Kidney (tissue), 14 donors: ENCODE results near the gene NT5DC1. TPM values are rescaled to one million over a fixed set of nuclear protein-coding genes. Genes with fewer than 3 reads are reported as not detected.

Experiments used
- DNase-seq, 5 donors: peaks; one replicate each; pipeline ENCODE4 v3.0.0-alpha.2; 2013 to 2020
- FAIRE-seq: peaks from 2 replicates; lab custom pipeline; 2012; peaks lifted over from hg19 to GRCh38; lab: Jason Lieb, UNC
- H3K27ac ChIP-seq, 2 donors: one replicate each; pipeline ENCODE4 v1.7.0; 2013; ENCODE audit warnings: low read depth in 2 of 2, low read length in 2 of 2, inconsistent platforms in 1 of 2
- H3K27me3 ChIP-seq: one replicate; pipeline ENCODE4 v1.7.1; 2013; ENCODE audit warnings: low read length, inconsistent platforms; ENCODE audit not compliant: control insufficient read depth, insufficient read depth
- H3K36me3 ChIP-seq, 3 donors: one replicate each; pipeline versions ENCODE4 v1.7.0 to v1.7.1; 2013; ENCODE audit warnings: low read length in 3 of 3, control low read depth in 1 of 3, inconsistent platforms in 1 of 3; ENCODE audit not compliant: insufficient read depth in 3 of 3, control insufficient read depth in 2 of 3
- H3K4me1 ChIP-seq, 3 donors: one replicate each; pipeline versions ENCODE4 v1.7.0 to v1.7.1; 2013; ENCODE audit warnings: low read length in 3 of 3, inconsistent platforms in 1 of 3, low read depth in 1 of 3; ENCODE audit not compliant: control insufficient read depth in 2 of 3, insufficient read depth in 2 of 3
- H3K4me3 ChIP-seq, 3 donors: one replicate each; pipeline versions ENCODE4 v1.7.0 to v1.8.1; 2013; ENCODE audit warnings: low read length in 3 of 3, control low read depth in 1 of 3, inconsistent platforms in 1 of 3
- H3K9ac ChIP-seq, 3 donors: one replicate each; pipeline versions ENCODE4 v1.7.0 to v1.7.1; 2013; ENCODE audit warnings: low read length in 3 of 3, control low read depth in 1 of 3, inconsistent platforms in 1 of 3
- H3K9me3 ChIP-seq, 3 donors: one replicate each; pipeline versions ENCODE4 v1.7.0 to v1.7.1; 2013; ENCODE audit warnings: low read length in 3 of 3, control low read depth in 1 of 3, inconsistent platforms in 1 of 3; ENCODE audit not compliant: control insufficient read depth in 2 of 3, insufficient read depth in 1 of 3
- intact Hi-C: fragments of 100-400 bp; cut with DNase I; formaldehyde crosslinking; loops from one replicate; pipeline ENCODE4 v1.11.1; 2022
- polyA plus RNA-seq: library from polyadenylated mRNA; stranded (reverse); fragments of 350-450 nt; fragmentation: Illumina TruSeq; extraction: RNeasy Lipid Tissue Mini Kit (QIAGEN cat#74804); gene quantifications from one replicate; pipeline ENCODE4 v1.2.3, GENCODE V29; 2014; ENCODE audit warnings: low read depth, low replicate concordance; ENCODE audit not compliant: insufficient read depth
- total RNA-seq: library from RNA; stranded (reverse); fragmentation: NEBNext Ultra II Directional; extraction: Animal tissue kit (Norgen Biotek cat#: 25700); gene quantifications from one replicate; pipeline ENCODE4 v1.2.1, GENCODE V29; 2021
- TF ChIP-seq, protein P1 (sequence below): IDR thresholded peaks from 3 replicates; pipeline ENCODE4 v1.5.1; 2012; ENCODE audit warnings: mild to moderate bottlenecking, moderate library complexity, borderline replicate concordance; ENCODE audit not compliant: insufficient read depth; ENCODE audit errors: extremely low read depth
- donor health status: control.
- donor health status: control.
- donor health status: control.
- donor health status: control.
- donor health status: control.
- donor health status: DM: yes; HTN: yes; CAD: no.
- donor health status: Normal renal cell carcinoma (clear cell type).

Gene NT5DC1
- total and polyA plus RNA-seq, 2 donors from 2014 or later = 34.8 to 41.7 TPM

DNA sequence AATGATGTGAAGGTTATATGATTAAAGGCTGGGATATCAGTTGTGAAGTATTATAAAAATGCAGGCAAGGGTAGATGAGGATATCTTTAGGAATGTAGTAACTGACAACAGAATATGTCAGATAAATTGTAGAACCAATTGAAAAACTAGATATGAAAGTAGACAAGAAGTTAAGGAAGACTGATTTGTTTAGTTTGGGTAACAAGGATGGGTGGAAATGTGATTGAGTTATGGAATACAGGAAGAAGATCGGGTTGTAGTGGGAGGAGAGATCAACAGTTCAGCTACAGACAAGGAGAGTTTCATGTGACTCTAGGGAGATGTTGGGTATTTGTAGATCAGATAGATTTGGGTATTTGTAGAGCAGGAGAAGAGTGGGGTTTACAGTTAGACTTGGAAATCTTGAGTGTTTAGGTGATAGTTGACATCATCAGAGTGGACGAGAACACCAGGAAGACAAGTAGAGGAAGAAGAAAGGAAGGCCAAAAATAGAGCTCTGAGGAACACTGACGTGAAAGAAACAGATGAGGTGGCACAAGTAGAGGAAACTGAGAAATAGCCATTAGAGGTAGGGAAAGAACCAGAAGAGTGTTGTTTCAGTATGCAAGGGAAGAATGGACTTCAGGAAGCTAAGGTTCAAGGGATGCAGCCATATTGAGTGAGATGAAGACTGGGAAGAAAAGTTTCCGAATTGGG lies 191.2 kb downstream of the NT5DC1 start:
- no peak overlapping the region for H3K4me3 ChIP-seq
- H3K4me1 ChIP-seq = no peaks in the 10 kb centered on the region
- H3K27ac ChIP-seq = no peak overlapping the region
- H3K9me3 ChIP-seq = no peaks in the 10 kb centered on the region
- DNase-seq (no peak), FAIRE-seq (no peak)
- no peak overlapping the region for H3K9ac ChIP-seq
- H3K36me3 ChIP-seq = no peaks in the 10 kb centered on the region
- no peaks in the 10 kb centered on the region for H3K27me3 ChIP-seq
- intact Hi-C loops = loop anchor here (10.0 kb wide), 1 partner anchor 243 kb away; no protein-coding TSS in a partner anchor
- TF ChIP-seq, protein P1, sequence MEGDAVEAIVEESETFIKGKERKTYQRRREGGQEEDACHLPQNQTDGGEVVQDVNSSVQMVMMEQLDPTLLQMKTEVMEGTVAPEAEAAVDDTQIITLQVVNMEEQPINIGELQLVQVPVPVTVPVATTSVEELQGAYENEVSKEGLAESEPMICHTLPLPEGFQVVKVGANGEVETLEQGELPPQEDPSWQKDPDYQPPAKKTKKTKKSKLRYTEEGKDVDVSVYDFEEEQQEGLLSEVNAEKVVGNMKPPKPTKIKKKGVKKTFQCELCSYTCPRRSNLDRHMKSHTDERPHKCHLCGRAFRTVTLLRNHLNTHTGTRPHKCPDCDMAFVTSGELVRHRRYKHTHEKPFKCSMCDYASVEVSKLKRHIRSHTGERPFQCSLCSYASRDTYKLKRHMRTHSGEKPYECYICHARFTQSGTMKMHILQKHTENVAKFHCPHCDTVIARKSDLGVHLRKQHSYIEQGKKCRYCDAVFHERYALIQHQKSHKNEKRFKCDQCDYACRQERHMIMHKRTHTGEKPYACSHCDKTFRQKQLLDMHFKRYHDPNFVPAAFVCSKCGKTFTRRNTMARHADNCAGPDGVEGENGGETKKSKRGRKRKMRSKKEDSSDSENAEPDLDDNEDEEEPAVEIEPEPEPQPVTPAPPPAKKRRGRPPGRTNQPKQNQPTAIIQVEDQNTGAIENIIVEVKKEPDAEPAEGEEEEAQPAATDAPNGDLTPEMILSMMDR = no peak

DNA sequence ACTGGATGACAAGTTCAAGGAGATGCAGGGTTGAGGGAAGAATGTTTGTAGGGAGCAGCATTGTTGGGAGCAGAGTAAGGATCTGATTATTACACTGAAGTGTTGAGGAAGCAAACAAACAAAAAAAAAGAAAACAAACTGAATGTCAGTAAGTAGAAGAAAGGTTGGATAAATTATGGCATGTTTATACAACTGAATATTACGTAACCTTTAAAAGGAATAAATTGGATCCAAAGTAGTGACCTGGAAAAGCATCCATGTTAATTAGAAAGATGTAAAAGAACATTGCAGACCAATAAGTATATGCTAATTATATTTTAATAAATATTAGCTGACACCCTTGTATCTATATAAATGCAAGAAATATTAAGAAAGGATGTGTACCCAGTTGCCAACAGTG lies 191.9 kb downstream of the NT5DC1 start:
- FAIRE-seq (no peak), DNase-seq (no peak)
- Histone ChIP-seq H3K27ac (no peak overlapping the region), H3K9ac (no peak overlapping the region), H3K4me3 (no peak overlapping the region), H3K9me3 (no peaks in the 10 kb centered on the region), H3K36me3 (no peaks in the 10 kb centered on the region), H3K4me1 (no peaks in the 10 kb centered on the region), H3K27me3 (no peaks in the 10 kb centered on the region)
- TF ChIP-seq, protein P1 = no peak
- intact Hi-C loops = loop anchor here (10.0 kb wide), 1 partner anchor 242 kb away; no protein-coding TSS in a partner anchor

DNA sequence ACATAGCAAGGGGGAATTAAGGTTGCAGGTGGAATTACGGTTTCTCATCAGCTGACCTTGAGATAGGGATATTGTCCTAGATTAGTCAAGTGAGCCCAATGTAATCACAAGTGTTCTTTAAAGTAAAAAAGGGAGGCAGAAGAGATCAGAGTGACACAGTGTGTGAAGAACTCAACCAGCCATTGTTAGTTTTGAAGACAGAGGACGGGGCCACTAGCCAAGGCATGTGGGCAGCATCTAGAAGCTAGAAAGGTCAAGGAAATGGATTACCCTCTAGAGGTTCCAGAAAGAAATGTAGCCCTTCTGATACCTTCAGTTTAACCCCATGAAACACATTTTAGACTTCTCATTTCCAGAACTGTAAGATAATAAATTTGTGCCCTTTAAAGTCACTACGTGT lies 197.6 kb downstream of the NT5DC1 start:
- no peak for FAIRE-seq
- H3K4me3 ChIP-seq = no peak overlapping the region
- no peaks in the 10 kb centered on the region for H3K27me3 ChIP-seq
- intact Hi-C loops = loop anchor here (10.0 kb wide), 1 partner anchor 237 kb away; no protein-coding TSS in a partner anchor
- no peak overlapping the region for H3K27ac ChIP-seq
- H3K4me1 ChIP-seq = no peaks in the 10 kb centered on the region
- TF ChIP-seq, protein P1 = no peak
- DNase-seq = no peak
- H3K9me3 ChIP-seq = no peaks in the 10 kb centered on the region
- no peak overlapping the region for H3K9ac ChIP-seq
- no peaks in the 10 kb centered on the region for H3K36me3 ChIP-seq
